Left colon (tissue), 2 donors: ENCODE data around the gene CBLL2. TPM values are rescaled to one million over a fixed set of nuclear protein-coding genes. Genes with fewer than 3 reads are reported as not detected.
"Not testable (repeated sequence)": the region's sequence is repeated elsewhere in the genome, so short reads cannot be mapped to it uniquely, and the experiment has no call there.

Experiments used
- ATAC-seq: fragments of 200-7000 bp; cut with Tn5 transposase; one replicate; pipeline ENCODE4 v1.9.1; 2020; ENCODE audit warnings: mild to moderate bottlenecking, moderate library complexity
- DNase-seq, 2 donors: peaks; one replicate each; pipeline ENCODE4 v3.0.0-alpha.2; 2020
- intact Hi-C, 2 donors: fragments of 100-400 bp; cut with DNase I in 1 of 2; cut with micrococcal nuclease in 1 of 2; formaldehyde crosslinking; loops; one replicate each; pipeline versions ENCODE4 v1.11.2 to v1.14.0; 2022; cut with DNase I, micrococcal nuclease
- long read RNA-seq: library from polyadenylated mRNA; unstranded; transcript quantifications from one replicate; pipeline ENCODE4 v2.0.0, GENCODE V29; 2021
- total RNA-seq, 2 donors: library from RNA; stranded (reverse); fragmentation: NEBNext Ultra II Directional; extraction: Animal tissue kit (Norgen Biotek cat#: 25700); gene quantifications; one replicate each; pipeline ENCODE4 v1.2.1, GENCODE V29; 2021
- donor health status: DM: no; HTN: no; CAD: no.
- donor health status: DM: yes; HTN: yes; CAD: no.

The CBLL2 gene, protein sequence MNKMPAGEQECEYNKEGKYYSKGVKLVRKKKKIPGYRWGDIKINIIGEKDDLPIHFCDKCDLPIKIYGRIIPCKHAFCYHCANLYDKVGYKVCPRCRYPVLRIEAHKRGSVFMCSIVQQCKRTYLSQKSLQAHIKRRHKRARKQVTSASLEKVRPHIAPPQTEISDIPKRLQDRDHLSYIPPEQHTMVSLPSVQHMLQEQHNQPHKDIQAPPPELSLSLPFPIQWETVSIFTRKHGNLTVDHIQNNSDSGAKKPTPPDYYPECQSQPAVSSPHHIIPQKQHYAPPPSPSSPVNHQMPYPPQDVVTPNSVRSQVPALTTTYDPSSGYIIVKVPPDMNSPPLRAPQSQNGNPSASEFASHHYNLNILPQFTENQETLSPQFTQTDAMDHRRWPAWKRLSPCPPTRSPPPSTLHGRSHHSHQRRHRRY
- not detected for total RNA-seq
- long read RNA-seq: 0 reads

GRCh38 chrX:22272613-22273012 is at the start of gene CBLL2:
CBLL2 (plus strand) TSS chrX:22272913; CDS start chrX:22272992, 79 bp downstream.
- intact Hi-C loops: no loop called here
- DNase-seq (no peak), ATAC-seq (no peak)

DNA sequence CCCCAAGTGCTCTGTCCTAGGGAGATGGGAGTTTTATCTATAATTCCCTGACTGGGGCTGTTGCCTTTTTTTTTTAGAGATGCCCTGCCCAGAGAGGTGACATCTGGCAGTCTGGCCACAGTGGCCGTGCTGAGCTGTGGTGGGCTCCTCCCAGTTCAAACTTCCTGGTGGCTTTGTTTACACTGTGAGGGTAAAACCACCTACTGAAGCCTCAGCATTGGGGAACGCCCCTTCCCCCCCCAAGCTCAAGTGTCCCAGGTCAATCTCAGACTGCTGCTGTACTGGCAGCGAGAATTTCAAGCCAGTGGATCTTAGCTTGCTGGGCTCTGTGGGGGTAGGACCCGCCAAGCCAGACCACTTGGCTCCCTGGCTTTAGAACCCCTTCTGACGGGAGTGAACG is 38.3 kb upstream of the CBLL2 start:
- DNase-seq (peak in 1 of 2 donors; percentile 34), ATAC-seq (peak; percentile 35)
- intact Hi-C loops: no loop called here

- intact Hi-C loops: no loop called here
- no peak for DNase-seq
- no peak for ATAC-seq
These were observed 35.2 kb upstream of the CBLL2 start for GRCh38 chrX:22237479-22237878.

DNA sequence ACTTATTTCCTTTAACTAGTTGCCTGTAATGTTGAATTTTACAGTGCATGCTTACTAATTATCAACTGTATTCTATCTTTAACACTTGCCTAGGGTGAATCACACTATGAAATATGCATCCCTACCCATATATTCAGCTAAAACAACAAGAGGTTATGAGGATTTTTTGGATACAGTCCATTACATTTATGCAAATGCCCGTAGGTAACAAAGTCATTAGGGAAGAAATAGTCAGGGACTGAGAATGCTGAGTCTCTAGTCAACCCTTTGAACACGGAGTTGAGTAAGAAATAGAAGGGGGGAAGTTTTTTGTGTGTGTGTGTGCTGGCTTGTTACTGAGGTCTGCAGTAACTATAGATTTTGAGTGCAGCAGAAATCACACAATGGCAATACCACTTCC is 26.1 kb upstream of the CBLL2 start:
- ATAC-seq (no peak), DNase-seq (no peak)

DNA sequence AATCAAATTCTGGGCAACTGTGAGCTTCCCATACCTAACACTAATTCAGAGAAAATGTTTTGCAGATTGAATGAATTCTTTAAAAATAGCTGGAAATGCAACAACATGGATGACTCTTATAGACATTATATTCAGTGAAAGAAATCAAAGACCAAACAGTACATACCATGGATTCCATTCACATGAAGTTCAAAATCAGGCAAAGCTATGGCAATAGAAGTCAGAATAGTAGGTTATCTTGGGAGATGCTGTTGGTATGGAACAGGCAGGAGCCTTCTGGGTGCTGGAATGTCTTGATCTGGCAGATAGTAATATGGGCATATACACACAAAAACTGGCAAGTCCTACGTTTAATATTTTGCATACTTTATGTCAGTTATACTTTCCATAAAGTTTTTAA is 25.5 kb upstream of the CBLL2 start:
- no peak for DNase-seq

More for the DNA sequence above, 26.1 kb upstream of the CBLL2 start:
- intact Hi-C loops: no loop called here

DNA sequence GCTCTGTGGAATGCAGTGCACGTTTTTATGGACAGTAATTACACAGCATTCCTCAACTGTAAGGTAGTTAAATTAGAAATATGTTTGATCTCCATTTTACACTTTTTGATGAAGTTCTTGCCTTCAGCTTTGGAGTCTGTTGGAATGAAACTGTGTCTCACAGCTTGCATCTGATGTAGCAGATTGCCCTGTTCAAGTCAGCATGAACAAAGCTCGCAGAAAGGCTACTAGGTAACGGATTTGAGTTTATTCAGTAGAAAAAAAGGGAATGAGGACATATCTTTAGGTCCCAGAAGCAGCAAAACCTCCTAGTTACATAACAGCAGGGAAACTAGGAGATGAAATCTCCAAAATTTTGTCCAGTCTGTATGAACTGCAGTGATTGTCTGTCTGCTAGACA is 24.3 kb upstream of the CBLL2 start:
- ATAC-seq: no peak
- no peak for DNase-seq
- intact Hi-C loops: no loop called here

More for the DNA sequence above, 25.5 kb upstream of the CBLL2 start:
- no peak for ATAC-seq
- intact Hi-C loops: no loop called here

- no peak for ATAC-seq
- no peak for DNase-seq
- intact Hi-C loops: no loop called here
These were observed 23.3 kb upstream of the CBLL2 start for GRCh38 chrX:22249371-22249770.

DNA sequence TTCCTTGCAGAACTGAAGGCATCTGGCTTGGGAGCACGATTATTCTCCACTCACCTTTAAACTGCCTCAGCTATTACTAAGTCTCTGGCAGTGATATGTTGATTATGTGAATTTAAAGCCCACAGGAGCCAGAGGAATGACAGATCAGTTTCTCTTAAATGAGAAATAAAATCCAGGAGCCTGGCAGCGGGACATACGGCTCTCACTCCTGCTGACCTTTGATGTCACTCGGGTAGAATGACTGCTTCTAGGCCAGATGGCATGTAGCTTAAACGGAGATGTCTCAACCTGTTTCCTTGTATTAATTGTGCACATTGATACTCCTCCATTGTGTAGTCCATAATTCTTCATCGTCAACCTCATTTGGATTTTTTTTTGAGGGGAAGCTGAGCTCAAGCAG is 4.0 kb upstream of the CBLL2 start:
- ATAC-seq: no peak
- no peak for DNase-seq
- intact Hi-C loops: no loop called here

DNA sequence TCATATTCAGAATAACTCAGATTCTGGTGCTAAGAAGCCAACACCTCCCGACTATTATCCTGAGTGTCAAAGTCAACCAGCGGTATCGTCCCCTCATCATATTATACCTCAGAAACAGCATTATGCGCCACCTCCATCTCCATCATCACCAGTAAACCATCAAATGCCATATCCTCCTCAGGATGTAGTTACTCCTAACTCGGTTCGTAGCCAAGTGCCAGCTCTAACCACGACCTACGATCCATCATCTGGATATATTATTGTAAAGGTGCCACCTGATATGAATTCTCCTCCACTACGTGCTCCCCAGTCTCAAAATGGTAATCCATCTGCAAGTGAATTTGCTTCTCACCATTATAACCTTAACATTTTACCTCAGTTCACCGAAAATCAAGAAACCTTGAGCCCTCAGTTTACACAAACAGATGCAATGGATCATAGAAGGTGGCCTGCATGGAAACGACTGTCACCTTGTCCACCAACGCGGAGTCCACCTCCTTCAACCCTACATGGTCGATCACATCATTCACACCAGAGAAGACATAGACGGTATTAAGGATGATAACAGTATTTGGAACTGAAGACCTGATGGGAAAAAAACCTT is 1.1 kb downstream of the CBLL2 start:
- intact Hi-C loops: no loop called here
- no peak for DNase-seq
- ATAC-seq: no peak

DNA sequence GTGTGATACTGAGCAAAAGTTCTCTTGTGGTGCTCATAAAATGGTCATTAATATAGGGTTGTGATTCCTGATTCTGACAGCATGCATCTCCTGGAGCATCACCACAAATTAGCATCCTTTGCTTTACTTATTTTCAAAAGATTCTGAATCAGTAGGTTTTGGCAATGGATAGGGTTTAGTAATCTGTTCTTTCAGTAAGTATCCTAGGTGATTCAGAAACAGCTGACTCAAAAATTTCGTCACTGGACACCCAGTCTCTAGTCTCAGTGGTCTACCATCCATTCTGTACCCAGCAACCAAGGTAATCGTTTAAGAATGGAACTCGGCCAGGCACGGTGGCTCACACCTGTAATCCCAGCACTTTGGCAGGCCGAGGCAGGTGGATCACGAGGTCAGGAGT is 4.1 kb downstream of the CBLL2 start:
- ATAC-seq (no peak), DNase-seq (no peak)
- intact Hi-C loops: no loop called here

DNA sequence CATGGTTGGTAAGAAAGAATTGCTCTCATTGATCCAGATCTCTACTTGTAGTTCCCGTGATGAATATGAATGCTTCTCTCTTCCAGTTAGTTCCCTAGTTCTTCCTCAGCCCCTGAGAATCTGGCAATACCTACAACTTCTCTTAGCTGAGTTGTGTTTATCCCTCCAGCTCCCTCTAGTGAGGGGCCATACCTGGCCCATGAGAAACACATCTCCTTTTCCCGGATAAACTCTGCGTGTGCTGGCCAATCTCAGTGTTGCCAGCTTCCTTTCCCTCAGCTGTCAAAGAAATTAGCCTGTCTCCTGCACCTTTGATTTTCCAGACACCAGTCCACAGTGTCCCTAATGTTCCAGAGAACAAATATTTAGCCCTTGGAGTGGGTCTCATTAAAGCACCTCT is 5.7 kb downstream of the CBLL2 start:
- intact Hi-C loops: no loop called here
- DNase-seq: no peak
- no peak for ATAC-seq

DNA sequence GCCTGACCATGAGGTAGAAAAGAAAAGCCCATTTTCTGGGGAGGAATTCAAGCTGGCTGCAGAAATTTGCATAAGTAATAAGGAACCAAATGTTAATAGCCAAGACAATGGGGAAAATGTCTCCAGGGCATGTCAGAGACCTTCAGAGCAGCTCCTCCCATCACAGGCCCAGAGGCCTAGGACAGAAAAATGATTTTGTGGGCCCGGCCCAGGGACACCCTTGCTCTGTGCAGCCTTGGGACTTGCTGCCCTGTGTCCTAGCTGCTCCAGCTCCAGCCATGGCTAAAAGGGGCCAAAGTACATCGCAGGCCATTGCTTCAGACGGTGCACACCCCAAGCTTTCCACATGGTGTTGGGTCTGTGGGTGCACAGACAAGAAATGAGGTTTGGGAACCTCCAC is 16.5 kb downstream of the CBLL2 start:
- ATAC-seq, DNase-seq, intact Hi-C loops: not testable (repeated sequence)

DNA sequence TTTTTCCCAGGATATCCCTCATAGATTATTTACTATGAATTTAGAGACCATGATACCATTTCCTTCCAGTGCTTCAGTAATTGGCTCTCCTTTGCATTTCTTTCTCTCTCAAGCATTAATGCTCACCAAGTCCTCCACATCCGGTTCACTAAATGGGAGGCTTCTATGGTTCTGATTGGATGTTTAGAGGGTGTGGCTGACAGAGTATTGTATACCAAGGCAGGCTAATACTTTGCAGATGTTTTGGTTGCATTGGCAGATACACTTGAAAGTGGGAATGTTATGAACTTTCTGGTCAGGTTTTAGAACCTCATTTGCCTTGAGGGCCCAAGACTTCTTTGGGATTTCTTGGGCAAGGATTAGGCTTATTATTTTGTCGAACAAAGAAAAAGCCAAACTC is 24.2 kb downstream of the CBLL2 start:
- ATAC-seq (no peak), DNase-seq (no peak)
- intact Hi-C loops: no loop called here

DNA sequence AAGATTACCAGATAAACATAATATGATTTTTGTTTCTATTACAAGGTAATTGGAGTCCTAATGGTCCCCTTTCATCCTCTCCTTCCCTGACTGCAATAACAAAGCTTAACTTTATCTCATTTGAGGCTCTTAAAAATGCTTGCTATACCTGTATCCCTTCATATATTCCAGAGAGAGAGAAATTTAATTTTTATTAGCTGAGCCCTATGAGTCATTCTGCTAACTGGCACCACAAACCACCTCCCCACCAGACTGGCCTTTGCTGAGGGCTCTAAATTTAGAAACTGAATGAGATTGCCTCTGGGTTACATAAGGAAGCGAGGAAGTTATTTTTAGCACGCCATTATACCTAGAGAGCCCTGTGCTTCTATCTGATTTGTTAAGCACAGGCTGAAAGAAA is 27.4 kb downstream of the CBLL2 start:
- ATAC-seq: peak; percentile 37
- no peak for DNase-seq
- intact Hi-C loops: no loop called here

DNA sequence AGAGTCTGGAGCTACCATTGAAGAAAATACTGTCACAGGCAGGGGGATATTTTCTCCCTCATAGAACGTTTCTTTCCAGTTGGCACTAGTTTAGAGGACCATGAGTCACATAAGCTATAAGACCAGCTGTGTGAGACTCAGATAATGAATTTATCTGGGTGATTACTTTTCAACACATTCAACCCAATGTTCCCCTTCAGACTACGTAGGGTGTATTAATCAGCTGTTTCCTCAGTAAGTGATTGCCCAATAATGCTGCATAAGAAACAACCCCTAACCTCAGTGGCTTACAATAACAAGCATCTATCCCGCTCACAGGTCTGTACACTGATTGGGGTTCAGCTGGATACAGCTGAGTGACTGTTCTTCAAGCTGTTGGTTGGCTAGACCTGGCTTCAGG is 38.1 kb downstream of the CBLL2 start:
- intact Hi-C loops: no loop called here
- ATAC-seq (no peak), DNase-seq (no peak)

DNA sequence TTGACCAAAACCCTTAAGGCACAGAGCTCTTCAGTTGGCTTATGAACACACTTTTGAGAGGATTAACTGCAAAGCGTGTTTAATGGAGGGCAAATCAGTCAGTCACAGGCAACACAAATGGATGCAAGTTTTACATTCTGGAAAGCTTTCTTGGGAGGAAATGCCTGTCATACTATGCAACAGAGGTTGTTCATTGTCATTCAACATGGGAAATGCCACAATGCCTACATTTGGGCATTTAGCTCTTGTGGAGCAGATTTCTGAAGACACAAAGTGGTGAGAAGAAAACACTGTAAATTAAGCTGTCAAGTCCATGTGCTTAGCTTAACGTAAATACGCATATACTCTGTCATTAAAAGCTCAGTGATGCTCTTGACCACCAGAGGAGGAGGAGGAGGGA is 41.1 kb downstream of the CBLL2 start:
- DNase-seq: no peak
- intact Hi-C loops: no loop called here
- ATAC-seq: no peak

- ATAC-seq: no peak
- no peak for DNase-seq
- intact Hi-C loops: no loop called here
These were observed 41.5 kb downstream of the CBLL2 start for GRCh38 chrX:22314211-22314610.

GRCh38 chrX:22314692-22315091 is 42.0 kb downstream of the CBLL2 start:
- no peak for DNase-seq
- ATAC-seq: no peak
- intact Hi-C loops: no loop called here

GRCh38 chrX:22315151-22315550 is 42.4 kb downstream of the CBLL2 start:
- ATAC-seq: no peak
- intact Hi-C loops: no loop called here
- DNase-seq: no peak

- intact Hi-C loops: no loop called here
- ATAC-seq (no peak), DNase-seq (no peak)
These were observed 47.6 kb downstream of the CBLL2 start for GRCh38 chrX:22320236-22320873.
